Measurements from ENCODE around the gene PPM1F.

DNA sequence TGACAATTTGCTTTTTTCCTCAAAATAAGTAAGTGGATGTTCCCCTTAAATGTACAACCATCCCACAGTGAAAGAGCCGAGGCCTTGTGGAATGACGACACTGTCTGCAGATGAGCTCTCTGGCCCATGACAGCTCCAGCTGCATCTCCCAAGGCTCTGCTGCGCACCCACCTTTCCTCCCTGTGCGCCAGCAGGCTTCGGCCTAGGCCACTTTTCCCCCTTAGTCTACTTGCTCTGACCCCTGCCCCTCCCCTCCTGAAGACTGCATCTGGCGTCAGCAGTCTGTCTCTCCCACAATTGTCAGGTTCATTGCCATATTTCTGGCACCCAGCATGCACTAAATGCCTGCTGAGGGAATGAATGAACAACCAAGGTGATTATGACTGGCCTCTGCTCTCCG is 27.9 kb upstream of the PPM1F start:
- no peak for TF ChIP-seq RAD21 (IDR thresholded peaks at IDR 0.05)
- TF ChIP-seq, protein P1, sequence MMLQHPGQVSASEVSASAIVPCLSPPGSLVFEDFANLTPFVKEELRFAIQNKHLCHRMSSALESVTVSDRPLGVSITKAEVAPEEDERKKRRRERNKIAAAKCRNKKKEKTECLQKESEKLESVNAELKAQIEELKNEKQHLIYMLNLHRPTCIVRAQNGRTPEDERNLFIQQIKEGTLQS (IDR thresholded peaks at IDR 0.05): no peak
- TF ChIP-seq, protein P2, sequence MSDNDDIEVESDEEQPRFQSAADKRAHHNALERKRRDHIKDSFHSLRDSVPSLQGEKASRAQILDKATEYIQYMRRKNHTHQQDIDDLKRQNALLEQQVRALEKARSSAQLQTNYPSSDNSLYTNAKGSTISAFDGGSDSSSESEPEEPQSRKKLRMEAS (IDR thresholded peaks at IDR 0.05): no peak
- TF ChIP-seq, protein P3, sequence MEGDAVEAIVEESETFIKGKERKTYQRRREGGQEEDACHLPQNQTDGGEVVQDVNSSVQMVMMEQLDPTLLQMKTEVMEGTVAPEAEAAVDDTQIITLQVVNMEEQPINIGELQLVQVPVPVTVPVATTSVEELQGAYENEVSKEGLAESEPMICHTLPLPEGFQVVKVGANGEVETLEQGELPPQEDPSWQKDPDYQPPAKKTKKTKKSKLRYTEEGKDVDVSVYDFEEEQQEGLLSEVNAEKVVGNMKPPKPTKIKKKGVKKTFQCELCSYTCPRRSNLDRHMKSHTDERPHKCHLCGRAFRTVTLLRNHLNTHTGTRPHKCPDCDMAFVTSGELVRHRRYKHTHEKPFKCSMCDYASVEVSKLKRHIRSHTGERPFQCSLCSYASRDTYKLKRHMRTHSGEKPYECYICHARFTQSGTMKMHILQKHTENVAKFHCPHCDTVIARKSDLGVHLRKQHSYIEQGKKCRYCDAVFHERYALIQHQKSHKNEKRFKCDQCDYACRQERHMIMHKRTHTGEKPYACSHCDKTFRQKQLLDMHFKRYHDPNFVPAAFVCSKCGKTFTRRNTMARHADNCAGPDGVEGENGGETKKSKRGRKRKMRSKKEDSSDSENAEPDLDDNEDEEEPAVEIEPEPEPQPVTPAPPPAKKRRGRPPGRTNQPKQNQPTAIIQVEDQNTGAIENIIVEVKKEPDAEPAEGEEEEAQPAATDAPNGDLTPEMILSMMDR (IDR thresholded peaks at IDR 0.05; ENCODE audit: low read depth, low read length, missing input control): no peak
- no peak for TF ChIP-seq SP1 (IDR thresholded peaks at IDR 0.05)
- TF ChIP-seq, protein P4, sequence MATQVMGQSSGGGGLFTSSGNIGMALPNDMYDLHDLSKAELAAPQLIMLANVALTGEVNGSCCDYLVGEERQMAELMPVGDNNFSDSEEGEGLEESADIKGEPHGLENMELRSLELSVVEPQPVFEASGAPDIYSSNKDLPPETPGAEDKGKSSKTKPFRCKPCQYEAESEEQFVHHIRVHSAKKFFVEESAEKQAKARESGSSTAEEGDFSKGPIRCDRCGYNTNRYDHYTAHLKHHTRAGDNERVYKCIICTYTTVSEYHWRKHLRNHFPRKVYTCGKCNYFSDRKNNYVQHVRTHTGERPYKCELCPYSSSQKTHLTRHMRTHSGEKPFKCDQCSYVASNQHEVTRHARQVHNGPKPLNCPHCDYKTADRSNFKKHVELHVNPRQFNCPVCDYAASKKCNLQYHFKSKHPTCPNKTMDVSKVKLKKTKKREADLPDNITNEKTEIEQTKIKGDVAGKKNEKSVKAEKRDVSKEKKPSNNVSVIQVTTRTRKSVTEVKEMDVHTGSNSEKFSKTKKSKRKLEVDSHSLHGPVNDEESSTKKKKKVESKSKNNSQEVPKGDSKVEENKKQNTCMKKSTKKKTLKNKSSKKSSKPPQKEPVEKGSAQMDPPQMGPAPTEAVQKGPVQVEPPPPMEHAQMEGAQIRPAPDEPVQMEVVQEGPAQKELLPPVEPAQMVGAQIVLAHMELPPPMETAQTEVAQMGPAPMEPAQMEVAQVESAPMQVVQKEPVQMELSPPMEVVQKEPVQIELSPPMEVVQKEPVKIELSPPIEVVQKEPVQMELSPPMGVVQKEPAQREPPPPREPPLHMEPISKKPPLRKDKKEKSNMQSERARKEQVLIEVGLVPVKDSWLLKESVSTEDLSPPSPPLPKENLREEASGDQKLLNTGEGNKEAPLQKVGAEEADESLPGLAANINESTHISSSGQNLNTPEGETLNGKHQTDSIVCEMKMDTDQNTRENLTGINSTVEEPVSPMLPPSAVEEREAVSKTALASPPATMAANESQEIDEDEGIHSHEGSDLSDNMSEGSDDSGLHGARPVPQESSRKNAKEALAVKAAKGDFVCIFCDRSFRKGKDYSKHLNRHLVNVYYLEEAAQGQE (IDR thresholded peaks at IDR 0.05): no peak
- TF ChIP-seq RXRA (IDR thresholded peaks at IDR 0.05): no peak
- no peak for TF ChIP-seq YY1 (IDR thresholded peaks at IDR 0.05)
- no peak for TF ChIP-seq JUND (IDR thresholded peaks at IDR 0.05)
- TF ChIP-seq, protein P5, sequence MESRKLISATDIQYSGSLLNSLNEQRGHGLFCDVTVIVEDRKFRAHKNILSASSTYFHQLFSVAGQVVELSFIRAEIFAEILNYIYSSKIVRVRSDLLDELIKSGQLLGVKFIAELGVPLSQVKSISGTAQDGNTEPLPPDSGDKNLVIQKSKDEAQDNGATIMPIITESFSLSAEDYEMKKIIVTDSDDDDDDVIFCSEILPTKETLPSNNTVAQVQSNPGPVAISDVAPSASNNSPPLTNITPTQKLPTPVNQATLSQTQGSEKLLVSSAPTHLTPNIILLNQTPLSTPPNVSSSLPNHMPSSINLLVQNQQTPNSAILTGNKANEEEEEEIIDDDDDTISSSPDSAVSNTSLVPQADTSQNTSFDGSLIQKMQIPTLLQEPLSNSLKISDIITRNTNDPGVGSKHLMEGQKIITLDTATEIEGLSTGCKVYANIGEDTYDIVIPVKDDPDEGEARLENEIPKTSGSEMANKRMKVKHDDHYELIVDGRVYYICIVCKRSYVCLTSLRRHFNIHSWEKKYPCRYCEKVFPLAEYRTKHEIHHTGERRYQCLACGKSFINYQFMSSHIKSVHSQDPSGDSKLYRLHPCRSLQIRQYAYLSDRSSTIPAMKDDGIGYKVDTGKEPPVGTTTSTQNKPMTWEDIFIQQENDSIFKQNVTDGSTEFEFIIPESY (IDR thresholded peaks at IDR 0.05): no peak
- TF ChIP-seq EGR1 (IDR thresholded peaks at IDR 0.05; ENCODE audit: low read depth in 2 of 2): no peak
- no peak for TF ChIP-seq TAF1 (conservative IDR thresholded peaks at IDR 0.05)
- no peak for TF ChIP-seq HNF4A (conservative IDR thresholded peaks at IDR 0.05)

All from liver (tissue), 3 donors.